ENCODE measurements around the gene ICAM5. TPM values are rescaled to one million over a fixed set of nuclear protein-coding genes. Genes with fewer than 3 reads are reported as not detected.

ICAM5 gene
- total and polyA plus RNA-seq, 9 of the 15 experiments (the other 6 are each of a cell fraction or from before 2014, with no cell fraction given): 0.10 to 114 (median 13.7) TPM

GRCh38 chr19:10269333-10270179 lies 20.2 kb upstream of the ICAM5 start (continued):
- TF ChIP-seq BRD4 (IDR thresholded peaks at IDR 0.05) (no peak), HSF4 (CRISPR knock-in tag; IDR thresholded peaks at IDR 0.05; ENCODE audit: borderline replicate concordance) (no peak), ILK (tag; IDR thresholded peaks at IDR 0.05; ENCODE audit: borderline replicate concordance, low read depth) (no peak), KLF6 (CRISPR knock-in tag; IDR thresholded peaks at IDR 0.05; ENCODE audit: borderline replicate concordance) (peak; percentile 43; the same call in 1 of the 2 replicates), MXI1 (IDR thresholded peaks at IDR 0.05; ENCODE audit: low read depth, low read length) (no peak), NCOA4 (IDR thresholded peaks at IDR 0.05; ENCODE audit: partially characterized antibody) (no peak), TAF1 (IDR thresholded peaks at IDR 0.05; ENCODE audit: control insufficient read depth, extremely low read depth, insufficient read depth, low read length, severe bottlenecking) (peak; percentile 2), KHSRP (IDR thresholded peaks at IDR 0.05) (no peak), BRD9 (IDR thresholded peaks at IDR 0.05; ENCODE audit: low read depth, partially characterized antibody) (peak; percentile 81), ZNF324 (CRISPR knock-in tag; IDR thresholded peaks at IDR 0.05) (no peak), ERF (CRISPR knock-in tag; IDR thresholded peaks at IDR 0.05) (0 out of 2 replicates have a peak, but pooled peaks have one; percentile 28), PREB (CRISPR knock-in tag; IDR thresholded peaks at IDR 0.05) (0 out of 2 replicates have a peak, but pooled peaks have one; percentile 15), E2F6 (IDR thresholded peaks at IDR 0.05; ENCODE audit: borderline replicate concordance in 1 of 2, extremely low read depth in 1 of 2, insufficient read depth in 1 of 2, insufficient read length in 1 of 2, low read depth in 1 of 2, low read length in 1 of 2, poor library complexity in 1 of 2, severe bottlenecking in 1 of 2) (peak in 1 of 2 experiments; percentile 43), ZNF76 (CRISPR knock-in tag; IDR thresholded peaks at IDR 0.05; ENCODE audit: borderline replicate concordance) (no peak), ETV1 (tag; conservative IDR thresholded peaks at IDR 0.05; ENCODE audit: low read depth) (no peak), ZNF699 (CRISPR knock-in tag; IDR thresholded peaks at IDR 0.05; ENCODE audit: insufficient replicate concordance) (no peak), PHF8 (IDR thresholded peaks at IDR 0.05; ENCODE audit: borderline replicate concordance, low read length) (no peak; the same call in 1 of the 2 replicates), ZNF695 (CRISPR knock-in tag; IDR thresholded peaks at IDR 0.05) (no peak), HIVEP1 (CRISPR knock-in tag; IDR thresholded peaks at IDR 0.05) (no peak), PRPF4 (IDR thresholded peaks at IDR 0.05; ENCODE audit: insufficient read depth, low read depth, low read length, poor library complexity, severe bottlenecking) (no peak), SREBF2 (CRISPR knock-in tag; IDR thresholded peaks at IDR 0.05) (no peak)
- TF ChIP-seq, protein P1, sequence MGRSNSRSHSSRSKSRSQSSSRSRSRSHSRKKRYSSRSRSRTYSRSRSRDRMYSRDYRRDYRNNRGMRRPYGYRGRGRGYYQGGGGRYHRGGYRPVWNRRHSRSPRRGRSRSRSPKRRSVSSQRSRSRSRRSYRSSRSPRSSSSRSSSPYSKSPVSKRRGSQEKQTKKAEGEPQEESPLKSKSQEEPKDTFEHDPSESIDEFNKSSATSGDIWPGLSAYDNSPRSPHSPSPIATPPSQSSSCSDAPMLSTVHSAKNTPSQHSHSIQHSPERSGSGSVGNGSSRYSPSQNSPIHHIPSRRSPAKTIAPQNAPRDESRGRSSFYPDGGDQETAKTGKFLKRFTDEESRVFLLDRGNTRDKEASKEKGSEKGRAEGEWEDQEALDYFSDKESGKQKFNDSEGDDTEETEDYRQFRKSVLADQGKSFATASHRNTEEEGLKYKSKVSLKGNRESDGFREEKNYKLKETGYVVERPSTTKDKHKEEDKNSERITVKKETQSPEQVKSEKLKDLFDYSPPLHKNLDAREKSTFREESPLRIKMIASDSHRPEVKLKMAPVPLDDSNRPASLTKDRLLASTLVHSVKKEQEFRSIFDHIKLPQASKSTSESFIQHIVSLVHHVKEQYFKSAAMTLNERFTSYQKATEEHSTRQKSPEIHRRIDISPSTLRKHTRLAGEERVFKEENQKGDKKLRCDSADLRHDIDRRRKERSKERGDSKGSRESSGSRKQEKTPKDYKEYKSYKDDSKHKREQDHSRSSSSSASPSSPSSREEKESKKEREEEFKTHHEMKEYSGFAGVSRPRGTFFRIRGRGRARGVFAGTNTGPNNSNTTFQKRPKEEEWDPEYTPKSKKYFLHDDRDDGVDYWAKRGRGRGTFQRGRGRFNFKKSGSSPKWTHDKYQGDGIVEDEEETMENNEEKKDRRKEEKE (IDR thresholded peaks at IDR 0.05; ENCODE audit: borderline replicate concordance in 1 of 2, control insufficient read depth in 1 of 2, low read depth in 2 of 2, low read length in 1 of 2): no peak

Measured in K562 (cell line).